NCI-H524 treated with DMSO at 0.1 percent for 48 hours (cell line): Measurements from ENCODE around the gene CDC26.
"Not testable (repeated sequence)": the region's sequence is repeated elsewhere in the genome, so short reads cannot be mapped to it uniquely, and the experiment has no call there.

Source experiments
- DNase-seq: peaks from one replicate; lab custom pipeline; 2025; lab: John Stamatoyannopoulos, UW

Gene CDC26

DNA sequence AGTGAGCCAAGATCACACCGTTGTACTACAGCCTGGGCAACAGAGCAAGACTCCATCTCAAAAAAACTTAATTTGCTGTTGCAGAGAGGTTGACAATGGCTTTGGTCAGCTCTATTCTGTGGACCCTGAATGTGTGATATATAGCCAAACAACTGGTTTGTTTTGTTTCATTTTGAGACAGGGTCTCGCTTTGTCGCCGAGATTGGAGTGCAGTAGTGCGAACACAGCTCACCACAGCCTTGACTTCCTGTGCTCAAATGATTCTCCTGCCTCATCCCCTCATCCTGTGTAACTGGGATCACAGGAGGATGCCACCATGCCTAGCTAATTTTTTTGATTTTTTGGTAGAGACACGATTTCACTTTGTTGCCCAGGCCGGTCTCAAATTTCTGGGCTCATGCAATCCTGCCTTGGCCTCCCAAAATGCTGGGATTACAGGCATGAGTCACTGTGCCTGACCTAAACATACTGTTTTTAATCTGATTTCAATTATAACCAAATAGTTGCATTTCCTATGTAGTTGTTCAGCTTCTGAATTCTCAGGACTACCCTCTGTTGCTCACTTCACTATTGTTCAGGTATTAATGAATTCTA, 18.0 kb upstream of the CDC26 start:
- DNase-seq, result no peak

DNA sequence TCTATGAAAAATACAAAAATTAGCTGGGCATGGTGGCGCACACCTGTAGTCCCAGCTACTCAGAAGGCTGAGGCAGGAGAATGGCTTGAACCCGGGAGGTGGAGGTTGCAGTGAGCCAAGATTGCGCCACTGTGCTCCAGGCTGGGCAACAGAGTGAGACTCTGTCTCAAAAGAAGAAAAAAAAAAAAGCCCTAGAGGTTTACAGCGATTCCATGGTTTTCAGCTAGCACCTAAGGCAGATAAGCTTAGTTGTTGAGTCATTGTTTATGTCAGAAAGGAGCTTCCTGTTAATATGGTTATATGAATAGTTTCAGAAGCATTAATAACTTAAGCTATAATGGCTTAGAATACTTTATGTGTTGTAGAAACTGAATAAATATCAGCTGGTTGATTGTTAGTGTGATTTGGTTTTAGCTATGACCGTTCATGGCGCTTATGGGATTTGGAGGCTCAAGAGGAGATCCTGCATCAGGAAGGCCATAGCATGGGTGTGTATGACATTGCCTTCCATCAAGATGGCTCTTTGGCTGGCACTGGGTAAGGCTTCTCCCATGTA, 14.8 kb upstream of the CDC26 start:
- DNase-seq, result no peak

DNA sequence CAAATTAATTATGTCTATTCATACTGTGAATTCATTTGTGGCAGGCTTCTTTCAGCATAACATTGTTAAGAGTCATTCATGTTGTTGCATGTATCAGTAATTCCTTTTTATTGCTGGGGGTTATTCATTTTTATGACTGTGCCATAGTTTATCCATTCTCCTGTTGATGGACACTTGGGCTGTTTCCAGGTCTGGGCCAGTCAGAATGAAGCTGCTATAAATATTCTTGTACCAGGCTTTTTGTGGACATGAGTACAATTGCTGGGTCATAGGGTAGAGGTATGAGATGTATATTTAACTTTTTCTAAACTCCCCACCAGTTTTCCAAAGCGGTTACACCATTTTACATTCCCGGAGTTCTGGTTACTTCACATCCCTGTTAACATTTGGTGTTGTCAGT, 13.7 kb upstream of the CDC26 start:
- DNase-seq, result no peak

DNA sequence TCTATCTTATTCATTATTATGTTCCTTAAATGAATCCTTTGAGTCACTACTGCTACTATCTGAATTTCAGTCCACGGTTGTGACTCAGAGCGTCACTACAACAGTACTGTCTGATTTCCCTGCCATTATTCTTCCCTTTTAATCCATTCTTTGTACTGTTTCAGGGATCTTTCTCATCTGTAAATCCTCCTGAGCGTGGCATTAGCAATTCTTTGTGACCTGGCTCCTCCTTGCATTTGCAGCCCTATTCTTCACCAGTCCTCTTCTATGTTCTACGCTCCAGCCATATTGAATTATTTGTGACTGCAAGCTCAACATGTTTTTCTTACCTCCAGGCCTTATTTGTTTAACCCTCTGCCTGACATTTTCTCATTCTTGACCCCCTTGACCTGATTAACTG, 6.0 kb upstream of the CDC26 start:
- DNase-seq, result no peak

DNA sequence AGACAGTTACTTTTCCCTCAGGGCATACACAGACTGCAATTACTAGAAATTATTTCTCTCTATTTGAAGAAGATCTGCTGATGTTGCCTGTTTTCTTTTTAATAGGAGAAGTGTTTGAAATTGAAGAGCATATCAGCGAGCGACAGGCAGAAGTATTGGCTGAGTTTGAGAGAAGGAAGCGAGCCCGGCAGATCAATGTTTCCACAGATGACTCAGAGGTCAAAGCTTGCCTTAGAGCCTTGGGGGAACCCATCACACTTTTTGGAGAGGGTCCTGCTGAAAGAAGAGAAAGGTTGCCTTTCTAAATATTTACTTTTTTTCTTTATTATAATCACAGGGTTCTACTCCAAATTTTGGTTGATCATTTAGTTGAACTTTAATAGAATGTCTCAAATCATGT, 3.5 kb upstream of the CDC26 start:
- no peak for DNase-seq

DNA sequence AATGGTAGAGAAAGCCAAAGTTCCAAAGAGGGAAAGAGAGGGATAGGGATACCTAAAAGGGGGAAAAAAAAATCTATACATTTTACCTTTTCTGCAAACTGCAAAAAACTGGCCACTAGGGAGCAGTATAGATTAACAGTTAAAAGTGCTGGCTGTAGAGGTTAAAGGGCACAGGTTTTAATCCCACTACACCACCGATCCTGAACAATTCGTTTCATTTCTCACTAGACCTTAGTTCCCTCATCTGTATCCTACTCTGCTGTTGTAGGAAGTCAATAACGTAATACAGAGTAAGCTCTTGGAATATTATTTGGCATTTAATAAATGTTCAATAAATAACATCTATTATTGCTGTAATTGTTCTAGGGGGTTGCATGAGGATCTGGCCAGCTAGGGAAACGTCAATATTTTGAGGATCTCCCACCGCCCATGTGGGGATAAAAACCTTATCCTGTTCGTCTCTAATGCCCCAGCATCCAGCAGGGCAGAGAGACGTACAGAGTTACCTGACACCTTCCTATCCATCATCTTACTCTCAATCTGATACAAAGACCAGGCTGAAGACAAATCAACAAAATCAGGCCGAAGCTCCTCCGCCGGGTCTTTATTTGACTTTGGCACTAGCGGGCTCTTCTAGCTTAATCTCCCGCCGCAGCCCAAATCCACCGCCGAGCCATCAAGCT, 757 bp downstream of the CDC26 start:
- DNase-seq, result peak; percentile 20

DNA sequence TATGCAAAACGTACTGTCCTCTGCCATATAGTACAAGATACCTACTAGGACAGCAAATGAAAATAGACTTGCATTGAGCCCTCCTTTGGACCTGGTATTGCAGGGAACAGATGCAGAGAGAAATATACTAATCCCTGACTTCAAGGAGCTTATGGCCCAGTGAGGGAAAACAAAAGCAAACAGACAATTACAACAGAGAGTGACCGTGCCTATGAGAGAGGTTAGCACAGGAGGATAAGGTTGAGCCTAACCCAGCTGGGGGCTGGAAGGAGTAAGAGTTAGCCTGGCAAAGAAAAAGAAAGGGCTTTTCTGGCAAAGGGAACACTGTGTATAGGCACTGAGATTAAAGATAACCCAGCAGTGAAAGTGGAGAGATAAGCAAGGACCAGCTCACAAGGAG, 5.5 kb downstream of the CDC26 start:
- DNase-seq, result no peak

DNA sequence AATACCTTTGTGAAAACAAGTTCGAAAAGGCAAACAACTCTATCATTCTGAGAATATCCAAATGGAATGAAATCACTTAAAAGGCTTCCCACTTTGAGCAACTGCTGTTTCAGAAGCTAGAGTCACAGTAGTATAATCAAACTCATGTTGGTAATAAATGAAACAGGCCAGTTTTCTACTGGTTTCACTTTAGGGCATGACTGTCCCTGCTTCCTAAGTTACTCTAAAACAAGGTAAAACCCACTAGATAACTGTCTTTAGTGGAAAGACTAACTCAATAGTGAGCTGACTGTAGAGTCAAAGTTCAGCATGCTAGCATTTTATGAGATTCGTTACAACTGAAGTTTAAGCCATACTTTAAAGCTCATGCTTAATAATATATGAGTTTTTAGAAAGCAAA, 6.0 kb downstream of the CDC26 start:
- DNase-seq, result no peak

DNA sequence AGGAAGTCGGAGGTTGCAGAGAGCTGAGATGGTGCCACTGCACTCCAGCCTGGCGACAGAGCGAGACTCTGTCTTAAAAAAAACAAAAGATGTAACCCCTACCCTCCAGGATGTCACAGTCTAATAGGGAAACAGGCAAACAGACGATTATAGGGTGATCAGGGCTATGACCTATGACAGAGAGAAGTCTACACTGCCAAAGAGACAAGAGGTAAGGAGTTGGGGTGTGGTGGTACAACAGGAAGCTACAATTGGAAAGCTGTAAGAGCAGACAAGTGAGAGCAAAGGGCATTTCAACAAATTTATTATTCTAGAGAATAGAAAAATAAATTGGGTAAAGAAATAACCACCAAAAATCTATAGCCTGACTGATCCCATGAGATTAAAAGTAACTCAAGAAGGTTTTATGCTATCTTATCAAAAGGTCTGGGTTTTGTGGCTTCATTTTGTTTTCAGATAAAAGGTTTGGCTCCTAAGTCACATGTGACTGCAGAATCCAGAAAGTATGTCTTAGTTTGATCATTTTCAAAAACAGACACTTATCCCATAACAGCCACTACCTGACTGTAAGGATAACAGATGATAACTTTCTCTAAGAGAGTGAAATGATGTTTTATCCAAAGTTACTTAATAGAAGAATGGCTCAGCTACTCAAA, 7.3 kb downstream of the CDC26 start:
- DNase-seq, result no peak

DNA sequence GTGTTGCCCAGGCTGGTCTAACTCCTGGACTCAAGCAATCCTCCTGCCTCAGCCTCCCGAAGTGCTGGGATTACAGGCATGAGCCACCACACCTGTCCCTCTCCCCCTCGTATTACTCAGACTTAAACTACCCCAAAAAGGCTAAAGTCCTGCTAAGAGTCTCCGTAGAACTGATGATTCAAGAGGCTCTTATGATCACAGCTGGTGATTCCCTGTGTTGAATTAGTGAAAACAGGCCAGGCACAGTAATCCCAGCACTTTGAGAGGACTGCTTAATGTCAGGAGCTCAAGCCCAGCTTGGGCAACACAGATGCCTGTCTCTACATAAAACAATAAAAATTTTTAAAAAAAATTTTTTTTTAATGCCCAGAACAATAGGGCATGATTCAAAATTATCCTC, 9.2 kb downstream of the CDC26 start:
- peak; percentile 68 for DNase-seq

DNA sequence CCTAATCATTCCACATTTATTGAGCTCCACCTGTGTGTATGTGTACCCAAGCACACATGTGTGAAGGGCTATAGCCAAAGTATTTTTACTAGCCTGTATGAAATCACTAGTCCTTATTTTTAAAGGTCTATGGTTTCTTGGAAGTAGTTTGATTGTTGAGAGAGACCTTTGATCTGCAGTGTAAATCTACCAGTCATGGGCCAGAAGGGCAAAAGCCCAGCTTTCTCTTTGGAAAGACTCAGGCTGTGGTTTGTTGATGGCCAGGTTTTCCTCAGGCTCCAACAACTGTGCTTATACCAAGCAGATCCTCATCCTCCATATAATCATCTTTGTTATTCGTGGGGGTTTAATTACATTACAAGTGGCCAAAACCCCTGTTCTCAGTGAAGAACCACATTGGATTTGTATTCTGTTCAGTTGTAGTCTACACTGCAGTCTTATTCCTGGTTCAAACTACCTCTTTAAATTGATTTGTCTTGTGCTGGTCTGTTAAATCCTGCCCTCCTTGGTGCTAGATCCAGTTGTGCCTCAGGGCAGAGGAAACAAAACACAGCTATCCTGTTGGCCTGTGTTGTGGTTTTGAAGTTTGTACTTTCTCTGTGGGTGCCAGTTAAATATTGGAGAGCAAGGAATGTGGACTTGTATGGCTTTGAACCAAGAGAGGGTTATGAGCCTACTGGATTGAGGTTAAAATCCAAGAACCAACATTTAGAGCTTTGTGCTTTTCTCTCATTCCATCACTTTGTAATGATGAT, 13.3 kb downstream of the CDC26 start:
- no peak for DNase-seq

DNA sequence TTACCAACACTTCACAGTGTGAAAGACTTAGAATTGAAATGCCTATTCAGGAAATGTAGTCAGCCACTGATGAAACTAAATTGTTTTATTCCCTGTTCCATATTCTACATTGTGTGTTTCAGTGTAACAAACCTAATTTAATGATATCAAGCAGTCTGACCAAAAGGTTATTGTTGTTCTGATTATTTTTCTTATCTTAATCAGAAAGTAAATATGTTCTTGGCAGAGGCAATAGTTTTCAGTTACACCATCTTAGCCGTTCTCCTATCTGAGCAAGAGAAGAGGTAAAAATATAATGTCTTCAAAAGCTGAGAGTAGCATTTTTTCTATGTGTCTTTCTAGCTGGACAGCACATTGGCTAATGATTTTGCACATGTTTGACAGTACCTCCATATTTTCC, 17.1 kb downstream of the CDC26 start:
- no peak for DNase-seq

DNA sequence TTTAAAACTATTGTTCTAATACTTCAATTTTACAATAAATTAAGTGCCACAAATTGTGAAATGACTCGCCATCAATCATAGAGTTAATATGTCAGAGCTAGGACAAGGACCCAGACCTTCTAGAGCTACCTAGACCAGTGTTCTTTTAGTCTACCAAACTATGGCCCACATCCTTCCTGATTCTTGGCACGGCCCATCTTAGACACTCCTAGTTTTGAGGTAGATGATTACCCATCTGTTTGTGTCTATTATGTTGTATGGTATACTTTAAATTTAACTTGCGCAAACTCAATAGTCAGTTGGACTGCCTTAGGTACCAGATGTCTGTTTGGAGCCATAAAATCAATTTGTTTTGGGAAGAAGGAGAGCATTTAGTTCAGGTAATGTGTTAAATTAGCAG, 17.5 kb downstream of the CDC26 start:
- no peak for DNase-seq

DNA sequence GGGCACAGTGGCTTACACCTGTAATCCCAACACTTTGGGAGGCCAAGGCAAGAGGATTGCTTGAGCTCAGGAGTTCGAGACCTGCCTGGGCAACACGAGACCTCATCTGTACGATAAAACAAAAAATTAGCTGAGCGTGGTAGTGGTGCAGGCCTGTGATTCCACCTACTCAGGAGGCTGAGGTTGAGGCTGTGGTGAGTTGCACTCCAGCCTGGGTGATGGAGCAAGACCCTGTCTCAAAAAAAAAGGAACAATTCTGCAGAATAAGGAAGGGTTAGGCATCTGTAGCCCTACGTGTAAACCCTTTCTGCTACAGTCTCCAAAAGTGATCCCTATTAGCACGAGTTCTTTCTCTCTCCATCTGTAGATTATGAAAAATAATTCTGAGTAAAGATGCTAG, 19.9 kb downstream of the CDC26 start:
- no peak for DNase-seq

DNA sequence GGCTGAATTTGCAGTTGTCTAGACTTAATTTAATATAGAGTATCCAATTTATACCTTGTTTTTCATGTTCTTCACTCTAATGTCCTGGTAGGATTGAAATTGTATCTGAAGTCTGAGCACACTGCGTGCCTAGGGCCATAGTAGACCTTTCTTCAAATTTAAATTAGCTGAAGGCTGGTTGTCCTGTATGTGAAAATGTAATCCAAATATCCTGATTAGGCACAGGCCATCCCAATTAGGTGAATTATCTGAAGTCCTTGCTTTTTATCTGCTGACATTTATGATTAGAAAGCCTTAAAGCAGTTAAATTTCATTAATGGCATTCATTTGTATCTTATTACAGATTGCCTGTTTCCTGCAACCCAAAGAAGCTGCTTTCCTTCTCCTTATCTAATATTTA, 20.4 kb downstream of the CDC26 start:
- DNase-seq, result no peak

DNA sequence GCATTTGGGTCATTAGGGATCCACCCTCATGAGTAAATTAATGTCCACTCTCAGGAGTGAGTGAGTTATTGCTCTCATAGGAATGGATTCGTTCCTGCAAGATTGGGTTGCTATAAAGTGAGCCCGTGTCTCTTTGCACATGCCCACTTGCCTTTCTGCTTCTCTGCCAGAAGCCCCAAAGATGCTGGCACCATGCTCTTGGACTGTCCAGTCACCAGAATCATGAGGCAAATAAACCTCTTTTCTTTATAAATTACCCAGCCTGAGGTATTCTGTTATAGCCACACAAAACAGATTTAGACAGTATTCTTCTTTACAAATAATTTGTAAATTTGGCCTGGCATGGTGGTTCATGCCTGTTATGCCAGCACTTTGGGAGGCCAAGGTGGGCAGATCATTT, 24.6 kb downstream of the CDC26 start:
- DNase-seq, result no peak

DNA sequence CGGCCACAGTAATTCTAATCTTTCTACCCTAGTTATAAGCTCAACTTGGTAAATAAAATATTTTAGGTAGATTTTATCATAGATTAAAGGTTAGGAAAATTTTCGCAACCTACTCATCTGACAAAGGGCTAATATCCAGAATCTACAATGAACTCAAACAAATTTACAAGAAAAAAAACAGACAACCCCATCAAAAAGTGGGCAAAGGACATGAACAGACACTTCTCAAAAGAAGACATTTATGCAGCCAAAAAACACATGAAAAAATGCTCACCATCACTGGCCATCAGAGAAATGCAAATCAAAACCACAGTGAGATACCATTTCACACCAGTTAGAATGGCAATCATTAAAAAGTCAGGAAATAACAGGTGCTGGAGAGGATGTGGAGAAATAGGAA, 25.7 kb downstream of the CDC26 start:
- not testable (repeated sequence) for DNase-seq

DNA sequence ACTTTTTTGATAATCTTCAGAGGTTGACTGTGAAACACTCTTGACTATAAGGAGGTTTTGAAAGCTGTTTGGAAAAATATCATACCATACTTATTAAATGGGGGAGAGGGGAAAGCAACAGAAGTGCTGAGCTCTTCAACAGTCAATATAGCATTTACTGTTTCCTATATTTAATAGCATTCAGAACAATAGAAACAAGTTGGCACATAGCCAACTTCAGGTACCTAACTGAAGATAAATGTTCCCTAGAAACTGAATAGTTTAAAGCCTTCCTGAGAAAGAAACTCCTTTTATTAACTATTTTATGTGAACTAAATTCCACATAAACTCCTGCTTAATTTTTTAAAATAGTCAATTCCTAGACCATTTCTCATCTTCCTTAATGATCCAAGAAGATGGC, 27.7 kb downstream of the CDC26 start:
- no peak for DNase-seq

DNA sequence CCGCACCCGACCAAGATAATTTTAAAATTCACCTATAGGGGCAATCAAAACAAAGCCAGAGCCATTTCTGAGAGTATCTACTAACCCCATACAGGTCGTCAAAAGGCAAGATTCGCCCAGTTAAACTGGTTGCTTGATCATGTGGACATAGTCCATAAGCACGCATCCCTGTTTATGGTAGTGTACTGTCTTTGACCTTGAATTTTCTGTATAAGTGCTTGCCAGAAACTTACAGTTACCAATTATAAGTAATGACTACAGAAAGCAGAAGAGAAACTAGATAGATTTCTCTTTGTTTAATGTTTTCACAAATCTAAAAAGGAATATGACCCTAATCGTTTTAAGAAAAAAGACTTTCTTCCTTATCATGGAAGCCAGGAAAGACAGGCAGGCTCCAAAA, 28.4 kb downstream of the CDC26 start:
- DNase-seq, result no peak

DNA sequence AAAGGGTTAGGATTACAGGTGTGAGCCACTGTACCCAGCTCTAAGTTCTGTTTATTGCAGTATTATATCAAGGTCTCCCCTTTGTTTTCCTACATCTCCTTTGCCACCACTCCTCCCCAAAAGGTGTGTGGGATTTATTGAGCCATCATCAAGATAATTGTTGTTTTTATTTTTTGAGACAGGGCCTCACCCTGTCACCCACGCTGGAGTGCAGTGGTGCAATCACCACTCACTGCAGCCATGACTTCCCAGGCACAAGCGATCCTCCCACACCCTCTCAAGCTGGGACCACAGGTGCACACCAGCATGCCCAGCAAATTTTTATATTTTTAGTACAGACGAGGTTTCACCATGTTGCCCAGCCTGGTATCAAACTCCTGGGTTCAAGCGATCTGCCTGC, 29.5 kb downstream of the CDC26 start:
- no peak for DNase-seq

DNA sequence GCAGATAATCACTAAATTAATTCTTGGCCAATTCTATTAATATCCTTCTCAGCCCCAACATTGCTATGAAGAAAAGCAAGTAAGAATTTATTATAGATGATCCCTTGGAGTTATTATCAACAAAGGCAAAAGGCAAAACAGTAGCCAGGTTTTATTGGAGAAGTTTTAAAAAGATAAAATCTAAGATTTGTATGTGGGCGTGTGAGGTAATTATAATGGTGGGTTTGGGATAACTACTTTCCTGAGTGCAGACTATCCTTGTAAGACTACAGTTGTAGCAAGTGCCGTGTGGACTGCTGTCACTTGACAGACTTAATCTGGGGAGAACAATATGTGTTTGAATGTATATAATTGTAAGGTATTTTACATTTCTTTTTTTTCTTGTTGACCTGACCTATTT, 30.8 kb downstream of the CDC26 start:
- DNase-seq, result no peak

DNA sequence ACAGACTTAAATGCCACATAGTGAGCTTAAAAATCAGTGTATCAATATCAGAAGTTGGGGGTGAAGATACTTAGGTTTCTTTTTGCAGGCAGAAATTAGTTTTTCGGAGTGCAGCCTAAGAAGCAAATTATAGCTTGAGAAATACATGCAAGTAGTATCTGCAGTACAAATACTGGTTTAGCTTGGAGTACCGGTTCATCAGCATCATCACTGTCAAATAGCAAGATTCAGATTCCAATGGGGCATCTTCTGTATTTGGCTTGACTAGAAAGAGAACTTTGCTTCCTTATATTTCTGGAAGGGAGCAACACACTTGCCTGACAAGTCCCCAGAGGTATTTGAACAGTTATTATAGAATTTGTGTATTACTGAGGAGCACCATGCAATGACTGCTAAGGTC, 34.2 kb downstream of the CDC26 start:
- no peak for DNase-seq

DNA sequence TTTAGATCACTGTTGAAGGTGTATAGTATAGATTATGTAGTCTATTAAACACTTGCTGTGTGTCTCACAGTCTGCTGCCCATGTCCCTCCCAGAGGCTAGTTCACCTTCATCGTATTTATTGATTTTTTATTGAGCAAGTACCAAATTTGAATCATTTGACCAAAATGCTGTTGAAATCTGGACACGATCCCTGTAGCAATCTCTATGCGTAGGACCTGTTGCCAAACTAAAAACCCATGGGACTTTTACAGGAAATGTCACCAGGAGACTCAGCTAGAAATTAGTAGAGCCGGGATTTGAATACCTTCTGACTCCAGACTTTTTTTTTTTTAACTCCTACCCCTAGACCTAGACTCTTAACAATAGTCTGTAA, 36.5 kb downstream of the CDC26 start:
- DNase-seq, result no peak
